Measurements from ENCODE around the gene NHSL2.

The NHSL2 gene

DNA sequence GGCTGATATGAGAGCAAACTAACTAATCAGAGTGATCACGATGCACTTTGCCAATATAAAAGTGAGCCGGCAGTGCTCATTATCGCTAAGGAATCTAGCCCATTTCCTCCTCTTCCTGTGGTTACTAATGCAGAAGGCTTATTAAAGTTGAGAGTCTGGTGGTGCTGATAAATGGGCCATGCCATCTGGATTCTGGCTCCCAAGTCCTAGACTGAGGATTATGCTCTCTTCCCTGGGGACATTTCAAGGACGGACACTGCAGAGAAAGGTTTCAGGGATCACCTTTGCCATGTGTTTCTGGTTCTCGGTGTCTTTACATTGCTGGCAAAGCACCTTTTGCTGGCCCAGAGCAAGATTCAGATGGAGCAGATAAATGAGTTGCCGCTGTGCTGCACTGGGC lies 135.8 kb downstream of the NHSL2 start:
- Histone ChIP-seq H3K27me3 (no peaks in the 10 kb centered on the region), H3K4me1 (ENCODE audit: control insufficient read depth in 1 of 2, insufficient read depth in 1 of 2, low read depth in 1 of 2, low read length in 1 of 2) (peaks cover 35 to 45% of the 10 kb centered on the region in 2 experiments), H3K36me3 (no peaks in the 10 kb centered on the region), H3K27ac (no peak overlapping the region), H3K9me3 (no peaks in the 10 kb centered on the region), H3K4me3 (ENCODE audit: low read depth in 1 of 2, low read length in 1 of 2) (no peak overlapping the region)
- TF ChIP-seq CTCF (IDR thresholded peaks at IDR 0.05), result no peak

GRCh38 chrX:72048510-72049455 lies 138.1 kb downstream of the NHSL2 start:
- peak overlapping the region; percentile 72 for H3K27ac ChIP-seq
- no peaks in the 10 kb centered on the region for H3K9me3 ChIP-seq
- no peaks in the 10 kb centered on the region for H3K36me3 ChIP-seq
- no peaks in the 10 kb centered on the region for H3K27me3 ChIP-seq
- H3K4me3 ChIP-seq (ENCODE audit: low read depth in 1 of 2, low read length in 1 of 2), result no peak overlapping the region
- peaks cover 39 to 48% of the 10 kb centered on the region in 2 experiments for H3K4me1 ChIP-seq (ENCODE audit: control insufficient read depth in 1 of 2, insufficient read depth in 1 of 2, low read depth in 1 of 2, low read length in 1 of 2)
- no peak for TF ChIP-seq CTCF (IDR thresholded peaks at IDR 0.05)

DNA sequence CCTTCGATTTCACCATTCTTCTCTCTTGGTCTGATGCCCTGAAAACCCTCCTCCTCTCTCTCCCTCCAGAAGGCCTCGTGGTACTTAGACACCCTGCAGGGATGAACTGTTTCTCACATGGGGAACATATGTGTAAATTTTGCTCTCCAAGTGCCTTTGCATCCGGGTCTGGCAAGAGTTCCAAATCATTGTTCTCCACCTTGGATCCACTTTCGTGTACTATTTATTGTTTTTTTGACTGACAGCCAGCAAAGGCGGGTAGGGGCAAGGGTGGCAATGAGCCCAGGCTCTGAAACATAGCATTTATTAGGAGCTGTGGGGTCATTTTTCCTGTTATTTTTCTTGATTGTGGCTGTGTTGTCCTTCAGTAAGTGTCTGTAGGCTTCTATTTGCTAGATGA lies 139.4 kb downstream of the NHSL2 start:
- H3K4me3 ChIP-seq (ENCODE audit: low read depth in 1 of 2, low read length in 1 of 2), result no peak overlapping the region
- no peaks in the 10 kb centered on the region for H3K27me3 ChIP-seq
- no peaks in the 10 kb centered on the region for H3K9me3 ChIP-seq
- H3K4me1 ChIP-seq (ENCODE audit: control insufficient read depth in 1 of 2, insufficient read depth in 1 of 2, low read depth in 1 of 2, low read length in 1 of 2), result peaks cover 39 to 48% of the 10 kb centered on the region in 2 experiments
- no peaks in the 10 kb centered on the region for H3K36me3 ChIP-seq
- peak overlapping the region; percentile 72 for H3K27ac ChIP-seq
- TF ChIP-seq CTCF (IDR thresholded peaks at IDR 0.05), result no peak

GRCh38 chrX:72051589-72051988 lies 140.9 kb downstream of the NHSL2 start:
- Histone ChIP-seq H3K9me3 (no peaks in the 10 kb centered on the region), H3K36me3 (no peaks in the 10 kb centered on the region), H3K4me1 (ENCODE audit: control insufficient read depth in 1 of 2, insufficient read depth in 1 of 2, low read depth in 1 of 2, low read length in 1 of 2) (peaks cover 50 to 59% of the 10 kb centered on the region in 2 experiments), H3K27ac (no peak overlapping the region), H3K4me3 (ENCODE audit: low read depth in 1 of 2, low read length in 1 of 2) (no peak overlapping the region), H3K27me3 (no peaks in the 10 kb centered on the region)
- TF ChIP-seq CTCF (IDR thresholded peaks at IDR 0.05), result no peak

- no peak for TF ChIP-seq CTCF (IDR thresholded peaks at IDR 0.05)
- Histone ChIP-seq H3K36me3 (no peaks in the 10 kb centered on the region), H3K4me3 (ENCODE audit: low read depth in 1 of 2, low read length in 1 of 2) (no peak overlapping the region), H3K4me1 (ENCODE audit: control insufficient read depth in 1 of 2, insufficient read depth in 1 of 2, low read depth in 1 of 2, low read length in 1 of 2) (peaks cover 60 to 69% of the 10 kb centered on the region in 2 experiments), H3K9me3 (no peaks in the 10 kb centered on the region), H3K27me3 (no peaks in the 10 kb centered on the region), H3K27ac (no peak overlapping the region)
These were observed 141.9 kb downstream of the NHSL2 start for GRCh38 chrX:72052415-72053090.

All from neutrophil (primary cell).